Islet of Langerhans (tissue), 1 donor: Measurements from ENCODE around the gene TANC2.
A peak's percentile ranks its signal among the peaks of the same experiment; 100 is the strongest.

Source experiments
- FAIRE-seq: peaks from one replicate; lab custom pipeline; 2011; peaks lifted over from hg19 to GRCh38; lab: Jason Lieb, UNC

Gene TANC2

GRCh38 chr17:62965686-62966425, at the start of gene TANC2:
Gene TANC2, plus strand, starts transcription at chr17:62966235. Its CDS starts 43,325 bp downstream, at chr17:63009560.
- FAIRE-seq = peak; percentile 9

GRCh38 chr17:62916684-62917571, 49.1 kb upstream of the TANC2 start:
- FAIRE-seq = no peak

- no peak for FAIRE-seq
These were observed 46.6 kb upstream of the TANC2 start for GRCh38 chr17:62919388-62919787.

GRCh38 chr17:62920300-62920699, 45.7 kb upstream of the TANC2 start:
- FAIRE-seq = no peak

GRCh38 chr17:62921817-62922216, 44.2 kb upstream of the TANC2 start:
- FAIRE-seq = no peak

GRCh38 chr17:62923258-62924150, 42.5 kb upstream of the TANC2 start:
- no peak for FAIRE-seq

GRCh38 chr17:62925267-62925836, 40.7 kb upstream of the TANC2 start:
- no peak for FAIRE-seq

- FAIRE-seq = no peak
These were observed 39.0 kb upstream of the TANC2 start for GRCh38 chr17:62927083-62927482.

GRCh38 chr17:62929320-62929719, 36.7 kb upstream of the TANC2 start:
- no peak for FAIRE-seq

GRCh38 chr17:62931101-62931500, 34.9 kb upstream of the TANC2 start:
- FAIRE-seq = no peak

- FAIRE-seq = no peak
These were observed 32.3 kb upstream of the TANC2 start for GRCh38 chr17:62933501-62934385.

GRCh38 chr17:62935098-62935497, 30.9 kb upstream of the TANC2 start:
- peak; percentile 47 for FAIRE-seq

GRCh38 chr17:62935523-62935922, 30.5 kb upstream of the TANC2 start:
- FAIRE-seq = no peak

GRCh38 chr17:62937606-62938005, 28.4 kb upstream of the TANC2 start:
- no peak for FAIRE-seq

- FAIRE-seq = no peak
These were observed 24.6 kb upstream of the TANC2 start for GRCh38 chr17:62941358-62941991.

GRCh38 chr17:62948370-62948769, 17.7 kb upstream of the TANC2 start:
- no peak for FAIRE-seq

- no peak for FAIRE-seq
These were observed 17.0 kb upstream of the TANC2 start for GRCh38 chr17:62949036-62949435.

- no peak for FAIRE-seq
These were observed 16.0 kb upstream of the TANC2 start for GRCh38 chr17:62950067-62950466.

GRCh38 chr17:62955841-62956352, 10.1 kb upstream of the TANC2 start:
- FAIRE-seq = no peak

GRCh38 chr17:62963296-62963695, 2.7 kb upstream of the TANC2 start:
- no peak for FAIRE-seq
